ENCODE results near the gene NAV2. TPM values are rescaled to one million over a fixed set of nuclear protein-coding genes. Genes with fewer than 3 reads are reported as not detected.

Gene NAV2
- total RNA-seq, 2 donors from 2014 or later, result 21.3 to 45.3 TPM

DNA sequence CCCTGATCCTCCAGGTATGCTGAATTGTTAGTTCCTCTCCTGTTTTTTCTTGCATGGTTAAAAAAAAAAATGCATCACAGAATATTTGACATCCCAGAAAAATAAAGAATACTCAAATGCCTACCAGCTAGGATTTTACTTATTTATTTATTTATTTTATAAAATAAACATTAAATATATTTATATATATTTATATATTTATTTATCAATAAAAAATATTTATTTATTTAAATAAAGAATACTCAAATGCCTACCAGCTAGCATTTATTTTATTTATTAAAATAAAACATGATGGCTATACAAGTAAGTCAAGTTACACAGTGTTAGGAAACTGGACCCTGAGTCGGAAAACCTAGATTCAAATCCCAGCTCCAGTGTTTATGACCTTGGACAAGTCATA lies 164.1 kb downstream of the NAV2 start:
- Histone ChIP-seq H3K36me3 (no peaks in the 10 kb centered on the region), H3K27ac (no peak overlapping the region), H3K9ac (ENCODE audit: low read depth in 2 of 2, low read length in 2 of 2) (no peak overlapping the region), H3K4me1 (no peaks in the 10 kb centered on the region), H3K4me3 (no peak overlapping the region), H3K27me3 (no peaks in the 10 kb centered on the region), H3K9me3 (no peaks in the 10 kb centered on the region)
- intact Hi-C loops (cut with DNase I), result no loop called here
- TF ChIP-seq, protein P1, sequence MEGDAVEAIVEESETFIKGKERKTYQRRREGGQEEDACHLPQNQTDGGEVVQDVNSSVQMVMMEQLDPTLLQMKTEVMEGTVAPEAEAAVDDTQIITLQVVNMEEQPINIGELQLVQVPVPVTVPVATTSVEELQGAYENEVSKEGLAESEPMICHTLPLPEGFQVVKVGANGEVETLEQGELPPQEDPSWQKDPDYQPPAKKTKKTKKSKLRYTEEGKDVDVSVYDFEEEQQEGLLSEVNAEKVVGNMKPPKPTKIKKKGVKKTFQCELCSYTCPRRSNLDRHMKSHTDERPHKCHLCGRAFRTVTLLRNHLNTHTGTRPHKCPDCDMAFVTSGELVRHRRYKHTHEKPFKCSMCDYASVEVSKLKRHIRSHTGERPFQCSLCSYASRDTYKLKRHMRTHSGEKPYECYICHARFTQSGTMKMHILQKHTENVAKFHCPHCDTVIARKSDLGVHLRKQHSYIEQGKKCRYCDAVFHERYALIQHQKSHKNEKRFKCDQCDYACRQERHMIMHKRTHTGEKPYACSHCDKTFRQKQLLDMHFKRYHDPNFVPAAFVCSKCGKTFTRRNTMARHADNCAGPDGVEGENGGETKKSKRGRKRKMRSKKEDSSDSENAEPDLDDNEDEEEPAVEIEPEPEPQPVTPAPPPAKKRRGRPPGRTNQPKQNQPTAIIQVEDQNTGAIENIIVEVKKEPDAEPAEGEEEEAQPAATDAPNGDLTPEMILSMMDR (IDR thresholded peaks at IDR 0.05), result no peak
- no peak for DNase-seq

DNA sequence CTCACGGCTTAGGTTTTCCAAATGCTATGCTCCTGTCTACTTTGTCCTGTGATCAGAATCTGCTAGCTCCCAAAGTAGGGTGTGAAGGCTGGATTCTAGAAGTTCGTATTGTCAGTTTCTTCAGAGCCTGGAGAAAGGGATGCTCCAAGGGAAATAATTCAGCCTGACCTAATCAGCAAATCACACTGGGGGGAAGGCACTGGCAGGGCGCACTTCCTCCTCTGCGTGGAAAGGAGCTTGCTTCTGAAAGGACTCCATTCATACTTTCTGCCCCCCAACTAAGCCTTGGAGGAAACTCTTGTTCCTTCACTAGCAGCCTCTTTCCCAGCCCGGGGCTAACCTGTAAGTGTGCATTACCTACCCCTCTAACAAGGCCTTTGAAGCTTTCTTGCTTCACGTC lies 165.9 kb downstream of the NAV2 start:
- Histone ChIP-seq H3K27me3 (no peaks in the 10 kb centered on the region), H3K4me1 (no peaks in the 10 kb centered on the region), H3K4me3 (no peak overlapping the region), H3K36me3 (no peaks in the 10 kb centered on the region), H3K9ac (ENCODE audit: low read depth in 2 of 2, low read length in 2 of 2) (no peak overlapping the region), H3K9me3 (no peaks in the 10 kb centered on the region), H3K27ac (no peak overlapping the region)
- intact Hi-C loops (cut with DNase I), result no loop called here
- TF ChIP-seq, protein P1 (IDR thresholded peaks at IDR 0.05), result no peak
- no peak for DNase-seq

DNA sequence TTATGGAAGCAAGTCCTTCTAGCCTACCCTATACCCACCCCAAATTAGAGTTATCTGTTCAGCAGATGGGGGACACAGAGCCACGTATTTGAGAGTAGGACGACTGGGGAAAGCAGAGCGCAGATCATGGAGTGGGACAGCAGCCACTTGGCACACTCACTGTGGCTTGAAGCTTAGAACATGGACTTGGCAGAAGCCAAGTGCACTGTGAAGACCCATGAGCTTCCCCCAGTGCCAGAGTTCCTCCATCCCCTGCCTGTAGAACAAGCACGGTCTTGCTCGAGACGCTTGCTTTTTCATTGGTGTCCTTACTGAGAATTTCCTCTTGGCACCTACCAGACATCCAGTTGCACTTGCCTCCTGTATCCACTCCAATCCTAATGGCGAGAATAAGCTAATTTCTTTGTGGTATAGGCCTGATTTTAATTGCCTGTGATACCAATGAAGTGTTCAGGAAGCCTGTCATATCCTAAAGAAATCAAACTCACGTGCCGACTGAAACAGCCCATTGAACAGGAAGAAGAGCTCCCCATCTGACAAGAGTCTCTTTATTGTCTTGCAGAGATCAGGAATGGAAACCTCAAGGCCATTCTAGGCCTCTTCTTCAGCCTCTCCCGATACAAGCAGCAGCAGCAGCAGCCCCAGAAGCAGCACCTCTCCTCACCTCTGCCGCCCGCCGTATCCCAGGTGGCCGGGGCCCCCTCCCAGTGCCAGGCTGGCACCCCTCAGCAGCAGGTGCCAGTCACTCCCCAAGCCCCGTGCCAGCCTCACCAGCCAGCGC lies 166.9 kb downstream of the NAV2 start:
- intact Hi-C loops (cut with DNase I), result no loop called here
- H3K27ac ChIP-seq, result no peak overlapping the region

DNA sequence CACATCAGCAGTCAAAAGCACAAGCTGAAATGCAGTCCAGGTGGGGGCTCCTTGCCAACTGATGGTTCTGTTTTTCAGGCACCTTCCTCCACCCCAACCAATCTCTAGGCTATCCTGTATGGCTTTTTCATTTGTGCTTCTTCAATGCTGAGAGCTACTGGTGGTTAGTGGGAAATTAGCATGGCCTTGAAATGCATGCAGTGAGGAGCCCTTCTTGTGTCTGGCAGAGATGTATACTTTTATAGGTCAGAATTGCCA lies 167.4 kb downstream of the NAV2 start:
- Histone ChIP-seq H3K27me3 (no peaks in the 10 kb centered on the region), H3K9ac (ENCODE audit: low read depth in 2 of 2, low read length in 2 of 2) (no peak overlapping the region), H3K4me3 (no peak overlapping the region), H3K4me1 (no peaks in the 10 kb centered on the region), H3K9me3 (no peaks in the 10 kb centered on the region), H3K27ac (no peak overlapping the region), H3K36me3 (no peaks in the 10 kb centered on the region)
- no peak for DNase-seq
- TF ChIP-seq, protein P1 (IDR thresholded peaks at IDR 0.05), result no peak
- intact Hi-C loops (cut with DNase I), result no loop called here

More for the DNA sequence above, 166.9 kb downstream of the NAV2 start:
- no peaks in the 10 kb centered on the region for H3K9me3 ChIP-seq
- H3K27me3 ChIP-seq, result no peaks in the 10 kb centered on the region
- TF ChIP-seq, protein P1 (IDR thresholded peaks at IDR 0.05), result no peak
- no peak overlapping the region for H3K4me3 ChIP-seq
- DNase-seq, result no peak
- H3K4me1 ChIP-seq, result no peaks in the 10 kb centered on the region
- H3K9ac ChIP-seq (ENCODE audit: low read depth in 2 of 2, low read length in 2 of 2), result no peak overlapping the region
- no peaks in the 10 kb centered on the region for H3K36me3 ChIP-seq

DNA sequence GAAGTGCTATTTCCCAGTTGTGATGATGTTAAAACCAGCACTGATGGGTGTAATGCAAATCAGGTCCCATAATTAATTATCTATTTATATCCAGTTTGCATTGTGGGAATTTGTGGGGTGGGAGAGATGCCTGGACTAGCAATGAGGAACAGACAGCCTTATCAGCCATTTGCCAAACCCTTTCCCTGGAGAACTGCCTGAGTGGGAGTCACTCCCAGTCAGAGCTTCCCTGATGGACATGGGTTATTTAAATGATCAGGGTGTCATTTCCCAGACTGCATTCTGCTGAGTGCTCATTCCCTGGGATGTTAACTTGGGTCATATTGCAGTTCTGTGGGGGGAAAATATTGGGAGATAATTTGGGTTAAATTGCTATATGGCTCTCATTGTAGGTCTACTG lies 168.5 kb downstream of the NAV2 start:
- Histone ChIP-seq H3K36me3 (no peaks in the 10 kb centered on the region), H3K4me1 (no peaks in the 10 kb centered on the region), H3K27me3 (no peaks in the 10 kb centered on the region), H3K9ac (ENCODE audit: low read depth in 2 of 2, low read length in 2 of 2) (no peak overlapping the region), H3K4me3 (no peak overlapping the region), H3K27ac (no peak overlapping the region), H3K9me3 (no peaks in the 10 kb centered on the region)
- intact Hi-C loops (cut with DNase I), result no loop called here
- TF ChIP-seq, protein P1 (IDR thresholded peaks at IDR 0.05), result no peak
- DNase-seq, result no peak

Measured in colonic mucosa (tissue), 4 donors.